Activated CD8-positive, alpha-beta memory T cell treated with anti-CD3 and anti-CD28 coated beads for 48 hours (primary cell): ENCODE measurements around the gene APOBEC3A.

Experiments
- DNase-seq, 3 experiments: peaks; one replicate each; pipeline ENCODE4 v3.0.0-alpha.2; 2020; ENCODE audit warnings: low read depth in 2 of 3, low spot score in 2 of 3

The APOBEC3A gene

GRCh38 chr22:38957046-38957770 is at the start of gene APOBEC3A:
Gene APOBEC3A, plus strand, starts transcription at chr22:38957609. Its CDS starts 83 bp downstream, at chr22:38957692.
- DNase-seq: no peak

- DNase-seq: no peak
These were observed 49.6 kb upstream of the APOBEC3A start for GRCh38 chr22:38907767-38908166.

- DNase-seq: no peak
These were observed 46.0 kb upstream of the APOBEC3A start for GRCh38 chr22:38911434-38911833.

GRCh38 chr22:38919631-38920190 is 37.7 kb upstream of the APOBEC3A start:
- no peak for DNase-seq

- DNase-seq: no peak
These were observed 36.3 kb upstream of the APOBEC3A start for GRCh38 chr22:38921120-38921519.

- no peak for DNase-seq
These were observed 35.6 kb upstream of the APOBEC3A start for GRCh38 chr22:38921806-38922205.

GRCh38 chr22:38923463-38924346 is 33.7 kb upstream of the APOBEC3A start:
- DNase-seq: no peak

- DNase-seq: no peak
These were observed 33.0 kb upstream of the APOBEC3A start for GRCh38 chr22:38924347-38924952.

- DNase-seq: no peak
These were observed 31.8 kb upstream of the APOBEC3A start for GRCh38 chr22:38925571-38926041.

- DNase-seq: peak in 2 of 3 experiments; percentile 18 to 25
These were observed 30.2 kb upstream of the APOBEC3A start for GRCh38 chr22:38927033-38927781.

GRCh38 chr22:38930512-38930911 is 26.9 kb upstream of the APOBEC3A start:
- DNase-seq: no peak

GRCh38 chr22:38935023-38935422 is 22.4 kb upstream of the APOBEC3A start:
- no peak for DNase-seq

- DNase-seq: no peak
These were observed 21.8 kb upstream of the APOBEC3A start for GRCh38 chr22:38935616-38936015.

- DNase-seq: no peak
These were observed 20.8 kb upstream of the APOBEC3A start for GRCh38 chr22:38936562-38936961.

GRCh38 chr22:38937036-38937435 is 20.4 kb upstream of the APOBEC3A start:
- no peak for DNase-seq

- DNase-seq: no peak
These were observed 19.9 kb upstream of the APOBEC3A start for GRCh38 chr22:38937541-38937940.

GRCh38 chr22:38938221-38938620 is 19.2 kb upstream of the APOBEC3A start:
- no peak for DNase-seq

GRCh38 chr22:38938925-38939324 is 18.5 kb upstream of the APOBEC3A start:
- DNase-seq: no peak

GRCh38 chr22:38940811-38941384 is 16.5 kb upstream of the APOBEC3A start:
- no peak for DNase-seq

GRCh38 chr22:38941488-38941987 is 15.9 kb upstream of the APOBEC3A start:
- peak in 2 of 3 experiments; percentile 36 to 50 for DNase-seq
